ENCODE data around the gene TMED5.

DNA sequence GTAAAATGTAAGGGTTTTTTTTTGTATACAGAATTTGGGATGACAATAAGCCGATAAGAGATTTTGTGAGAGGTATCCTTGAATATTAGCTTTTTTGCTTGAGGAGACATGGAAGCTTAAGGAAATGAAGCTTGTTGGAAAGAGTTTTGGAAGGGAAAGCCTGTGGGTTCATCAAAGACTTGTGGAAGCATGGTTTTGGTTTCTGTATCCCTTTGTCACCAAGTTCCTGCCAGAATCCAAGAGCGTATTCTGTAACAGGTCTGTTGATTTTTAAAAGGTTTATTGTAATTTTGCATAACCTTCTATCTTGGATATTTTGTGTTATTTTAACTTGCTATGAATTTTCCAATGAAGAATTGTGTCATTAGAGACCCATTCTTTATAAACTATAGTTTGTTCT is 38.1 kb downstream of the TMED5 start:
- TF ChIP-seq, protein P1, sequence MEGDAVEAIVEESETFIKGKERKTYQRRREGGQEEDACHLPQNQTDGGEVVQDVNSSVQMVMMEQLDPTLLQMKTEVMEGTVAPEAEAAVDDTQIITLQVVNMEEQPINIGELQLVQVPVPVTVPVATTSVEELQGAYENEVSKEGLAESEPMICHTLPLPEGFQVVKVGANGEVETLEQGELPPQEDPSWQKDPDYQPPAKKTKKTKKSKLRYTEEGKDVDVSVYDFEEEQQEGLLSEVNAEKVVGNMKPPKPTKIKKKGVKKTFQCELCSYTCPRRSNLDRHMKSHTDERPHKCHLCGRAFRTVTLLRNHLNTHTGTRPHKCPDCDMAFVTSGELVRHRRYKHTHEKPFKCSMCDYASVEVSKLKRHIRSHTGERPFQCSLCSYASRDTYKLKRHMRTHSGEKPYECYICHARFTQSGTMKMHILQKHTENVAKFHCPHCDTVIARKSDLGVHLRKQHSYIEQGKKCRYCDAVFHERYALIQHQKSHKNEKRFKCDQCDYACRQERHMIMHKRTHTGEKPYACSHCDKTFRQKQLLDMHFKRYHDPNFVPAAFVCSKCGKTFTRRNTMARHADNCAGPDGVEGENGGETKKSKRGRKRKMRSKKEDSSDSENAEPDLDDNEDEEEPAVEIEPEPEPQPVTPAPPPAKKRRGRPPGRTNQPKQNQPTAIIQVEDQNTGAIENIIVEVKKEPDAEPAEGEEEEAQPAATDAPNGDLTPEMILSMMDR (IDR thresholded peaks at IDR 0.05), result no peak
- no peak for TF ChIP-seq POLR2A (IDR thresholded peaks at IDR 0.05)
- no peak for TF ChIP-seq EP300 (IDR thresholded peaks at IDR 0.05)

Data from tibial nerve (tissue), 4 donors.